Smooth muscle cell (in vitro differentiated cells): ENCODE results near the gene CEP131. TPM values are rescaled to one million over a fixed set of nuclear protein-coding genes. Genes with fewer than 3 reads are reported as not detected.
A peak's percentile ranks its signal among the peaks of the same experiment; 100 is the strongest.

Experiments
- DNase-seq: peaks from one replicate; lab custom pipeline; 2025; ENCODE audit not compliant: unreplicated experiment; lab: John Stamatoyannopoulos, UW
- H2AFZ ChIP-seq: fragments of 200-600 bp; sonication (generic); 2 replicates; pipeline ENCODE4 v1.6.0; 2016; ENCODE audit warnings: antibody characterized with exemption, low read depth, mild to moderate bottlenecking
- H3F3A ChIP-seq: fragments of 200-600 bp; sonication (generic); 2 replicates; pipeline ENCODE4 v1.6.0; 2017; ENCODE audit warnings: antibody characterized with exemption, low read depth
- H3K27ac ChIP-seq: fragments of 200-600 bp; sonication (generic); 2 replicates; pipeline ENCODE4 v1.5.1; 2016; ENCODE audit warnings: low read depth, mild to moderate bottlenecking
- H3K27me3 ChIP-seq: fragments of 200-600 bp; sonication (generic); 2 replicates; pipeline ENCODE4 v1.6.1; 2016; ENCODE audit warnings: low read depth, mild to moderate bottlenecking
- H3K36me3 ChIP-seq: fragments of 200-600 bp; sonication (generic); 2 replicates; pipeline ENCODE4 v1.5.1; 2016; ENCODE audit warnings: low read depth
- H3K4me1 ChIP-seq: fragments of 200-600 bp; sonication (generic); 2 replicates; pipeline ENCODE4 v1.5.1; 2016; ENCODE audit warnings: low read depth
- H3K4me2 ChIP-seq: fragments of 200-600 bp; sonication (generic); 2 replicates; pipeline ENCODE4 v1.6.0; 2016; ENCODE audit warnings: mild to moderate bottlenecking
- H3K4me3 ChIP-seq: fragments of 200-600 bp; sonication (generic); 2 replicates; pipeline ENCODE4 v1.5.1; 2016; ENCODE audit warnings: mild to moderate bottlenecking
- H3K79me2 ChIP-seq: fragments of 200-600 bp; sonication (generic); 2 replicates; pipeline ENCODE4 v1.6.0; 2016; ENCODE audit warnings: low read depth, mild to moderate bottlenecking
- H3K9ac ChIP-seq: fragments of 200-600 bp; sonication (generic); 2 replicates; pipeline ENCODE4 v1.6.0; 2016; ENCODE audit warnings: low read depth
- H3K9me3 ChIP-seq: fragments of 200-600 bp; sonication (generic); replicated peaks from 2 replicates; pipeline ENCODE4 v1.5.1; 2016; ENCODE audit warnings: low read depth
- H4K20me1 ChIP-seq: fragments of 200-600 bp; sonication (generic); 2 replicates; pipeline ENCODE4 v1.6.0; 2016; ENCODE audit warnings: low read depth
- WGBS: methylation state at CpG from one replicate; pipeline ENCODE4 v1.1.7; 2016; ENCODE audit warnings: low lambda C conversion rate; 5-methylcytosine and 5-hydroxymethylcytosine counted together
- polyA plus RNA-seq: library from polyadenylated mRNA; unstranded; fragments of >200 nt; fragmentation: Nextera tagmentation; extraction: Ambion mirVana; gene quantifications from 2 replicates; pipeline ENCODE4 v1.2.1, GENCODE V29; 2016
- total RNA-seq: library from RNA; depleted of rRNA; stranded (reverse); fragments of >200 nt; gene quantifications from 2 replicates; pipeline ENCODE4 v1.2.3, GENCODE V29; 2014
- TF ChIP-seq, protein P1 (sequence below): fragments of 200-600 bp; sonication (generic); IDR thresholded peaks from 2 replicates; pipeline ENCODE4 v1.5.1; 2017; ENCODE audit warnings: borderline replicate concordance, mild to moderate bottlenecking, antibody characterized with exemption; ENCODE audit not compliant: insufficient read depth, poor library complexity, severe bottlenecking

CEP131 gene
- total and polyA plus RNA-seq, 2 experiments from 2014 or later: 3.0 to 13.4 TPM

- H3K9me3 ChIP-seq: no peaks in the 10 kb centered on the region
- DNase-seq: no peak
- no peaks in the 10 kb centered on the region for H3K27me3 ChIP-seq
- no peak overlapping the region for H3K9ac ChIP-seq
- 83% methylated on average over 10 of the region's 11 CpGs for WGBS
- H4K20me1 ChIP-seq: no peaks in the 10 kb centered on the region
- no peak overlapping the region for H3K4me2 ChIP-seq
- no peak overlapping the region for H3K4me3 ChIP-seq
- H3K4me1 ChIP-seq: no peaks in the 10 kb centered on the region
- H2AFZ ChIP-seq: no peak overlapping the region
- no peaks in the 10 kb centered on the region for H3F3A ChIP-seq
- H3K27ac ChIP-seq: no peak overlapping the region
- H3K79me2 ChIP-seq: no peaks in the 10 kb centered on the region
- no peaks in the 10 kb centered on the region for H3K36me3 ChIP-seq
- TF ChIP-seq, protein P1, sequence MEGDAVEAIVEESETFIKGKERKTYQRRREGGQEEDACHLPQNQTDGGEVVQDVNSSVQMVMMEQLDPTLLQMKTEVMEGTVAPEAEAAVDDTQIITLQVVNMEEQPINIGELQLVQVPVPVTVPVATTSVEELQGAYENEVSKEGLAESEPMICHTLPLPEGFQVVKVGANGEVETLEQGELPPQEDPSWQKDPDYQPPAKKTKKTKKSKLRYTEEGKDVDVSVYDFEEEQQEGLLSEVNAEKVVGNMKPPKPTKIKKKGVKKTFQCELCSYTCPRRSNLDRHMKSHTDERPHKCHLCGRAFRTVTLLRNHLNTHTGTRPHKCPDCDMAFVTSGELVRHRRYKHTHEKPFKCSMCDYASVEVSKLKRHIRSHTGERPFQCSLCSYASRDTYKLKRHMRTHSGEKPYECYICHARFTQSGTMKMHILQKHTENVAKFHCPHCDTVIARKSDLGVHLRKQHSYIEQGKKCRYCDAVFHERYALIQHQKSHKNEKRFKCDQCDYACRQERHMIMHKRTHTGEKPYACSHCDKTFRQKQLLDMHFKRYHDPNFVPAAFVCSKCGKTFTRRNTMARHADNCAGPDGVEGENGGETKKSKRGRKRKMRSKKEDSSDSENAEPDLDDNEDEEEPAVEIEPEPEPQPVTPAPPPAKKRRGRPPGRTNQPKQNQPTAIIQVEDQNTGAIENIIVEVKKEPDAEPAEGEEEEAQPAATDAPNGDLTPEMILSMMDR: no peak
Measured at GRCh38 chr17:81143200-81143527, 79.6 kb downstream of the CEP131 start.

DNA sequence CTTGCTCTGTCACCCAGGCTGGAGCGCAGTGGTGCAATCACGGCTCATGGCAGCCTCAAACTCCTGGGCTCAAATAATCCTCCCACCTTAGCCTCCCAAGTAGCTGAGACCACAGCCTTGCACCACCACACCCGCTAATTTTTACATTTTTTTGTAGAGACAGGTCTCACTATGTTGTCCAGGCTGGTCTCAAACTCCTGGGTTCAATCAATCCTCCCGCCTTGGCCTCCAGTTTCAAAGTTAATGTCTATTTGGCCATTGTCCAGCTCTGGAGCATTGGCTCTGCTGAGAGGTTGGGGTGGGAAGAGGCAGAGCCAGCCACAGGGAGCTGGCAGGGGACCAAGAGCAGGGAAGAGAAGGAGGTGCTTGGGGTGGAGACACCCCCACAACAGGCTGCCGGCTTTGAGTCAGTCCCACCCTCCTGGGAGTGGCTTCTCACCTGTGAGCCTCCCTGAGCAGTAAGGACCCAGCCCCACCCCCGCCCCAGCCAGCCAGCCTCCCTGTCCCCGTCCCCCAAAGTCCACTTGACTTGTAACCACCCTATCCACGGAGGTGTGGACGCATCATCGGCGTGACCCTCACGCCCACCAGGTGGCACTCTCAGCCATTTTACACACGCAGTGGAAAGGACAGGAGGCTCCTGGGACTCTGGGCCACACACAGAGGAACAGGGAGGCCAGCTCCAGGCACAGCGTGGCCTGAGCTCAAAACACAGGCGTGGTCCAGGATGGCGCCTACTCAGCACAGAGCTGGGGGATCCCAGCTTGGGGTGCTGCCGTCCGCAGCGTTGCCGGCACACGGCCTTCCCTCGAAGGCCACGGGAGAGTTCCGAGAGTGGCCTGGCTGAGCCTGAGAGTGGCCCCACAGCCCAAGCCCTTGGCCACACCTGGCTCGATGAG lies 80.2 kb downstream of the CEP131 start:
- H3K4me3 ChIP-seq: no peak overlapping the region
- H3K9me3 ChIP-seq: no peaks in the 10 kb centered on the region
- no peaks in the 10 kb centered on the region for H3K36me3 ChIP-seq
- 60% methylated on average over 23 of the region's 25 CpGs for WGBS
- TF ChIP-seq, protein P1: peak; percentile 57
- no peaks in the 10 kb centered on the region for H3K79me2 ChIP-seq
- H3K4me2 ChIP-seq: no peak overlapping the region
- no peaks in the 10 kb centered on the region for H3K27me3 ChIP-seq
- H3K4me1 ChIP-seq: no peaks in the 10 kb centered on the region
- H3K9ac ChIP-seq: no peak overlapping the region
- no peaks in the 10 kb centered on the region for H3F3A ChIP-seq
- H4K20me1 ChIP-seq: no peaks in the 10 kb centered on the region
- DNase-seq: peak; percentile 26
- H3K27ac ChIP-seq: no peak overlapping the region
- no peak overlapping the region for H2AFZ ChIP-seq

GRCh38 chr17:81140695-81141094 lies 82.1 kb downstream of the CEP131 start:
- H3K4me2 ChIP-seq: no peak overlapping the region
- no peaks in the 10 kb centered on the region for H4K20me1 ChIP-seq
- H3F3A ChIP-seq: no peaks in the 10 kb centered on the region
- no peaks in the 10 kb centered on the region for H3K9me3 ChIP-seq
- no peaks in the 10 kb centered on the region for H3K36me3 ChIP-seq
- no peak overlapping the region for H3K27ac ChIP-seq
- H3K27me3 ChIP-seq: no peaks in the 10 kb centered on the region
- no peak overlapping the region for H3K9ac ChIP-seq
- no peaks in the 10 kb centered on the region for H3K79me2 ChIP-seq
- no peak for DNase-seq
- H2AFZ ChIP-seq: no peak overlapping the region
- no peak overlapping the region for H3K4me3 ChIP-seq
- TF ChIP-seq, protein P1: no peak
- no CpG with 5 or more reads among the region's 37 CpGs for WGBS
- H3K4me1 ChIP-seq: no peaks in the 10 kb centered on the region

- no peak for DNase-seq
- Histone ChIP-seq H3K79me2 (no peaks in the 10 kb centered on the region), H3K27ac (no peak overlapping the region), H3K4me1 (no peaks in the 10 kb centered on the region), H3F3A (no peaks in the 10 kb centered on the region), H4K20me1 (no peaks in the 10 kb centered on the region), H3K27me3 (no peaks in the 10 kb centered on the region), H3K36me3 (no peaks in the 10 kb centered on the region), H3K4me3 (no peak overlapping the region), H3K9me3 (no peaks in the 10 kb centered on the region), H3K9ac (no peak overlapping the region), H3K4me2 (no peak overlapping the region), H2AFZ (no peak overlapping the region)
- TF ChIP-seq, protein P1: no peak
- 83% methylated on average over 8 of the region's 8 CpGs for WGBS
Measured at GRCh38 chr17:81140018-81140417, 82.7 kb downstream of the CEP131 start.
